ENCODE results near the gene OCA2. TPM values are rescaled to one million over a fixed set of nuclear protein-coding genes. Genes with fewer than 3 reads are reported as not detected.

Gene OCA2
- total RNA-seq, 1 experiment from 2014 or later: 0.13 TPM

GRCh38 chr15:28020644-28021043 lies 78.5 kb downstream of the OCA2 start:
- TF ChIP-seq POLR2AphosphoS5 (IDR thresholded peaks at IDR 0.05; ENCODE audit: low read depth, low read length) (no peak), REST (IDR thresholded peaks at IDR 0.05; ENCODE audit: insufficient read depth in 1 of 2, low read depth in 2 of 2, low read length in 1 of 2) (no peak), SIN3A (IDR thresholded peaks at IDR 0.05; ENCODE audit: borderline replicate concordance, insufficient read depth, low read depth, low read length) (no peak), TCF7L2 (IDR thresholded peaks at IDR 0.05; ENCODE audit: low read depth, low read length) (no peak), CTCF (IDR thresholded peaks at IDR 0.05) (no peak)
- Histone ChIP-seq H3K27me3 (ENCODE audit: control insufficient read depth, insufficient read depth, low read length) (no peaks in the 10 kb centered on the region), H3K27ac (ENCODE audit: low read length) (no peak overlapping the region), H3K9me3 (ENCODE audit: control insufficient read depth, insufficient read depth, low read depth, low read length) (no peaks in the 10 kb centered on the region), H3K4me1 (ENCODE audit: control insufficient read depth, insufficient read depth, low read length) (no peaks in the 10 kb centered on the region), H3K4me3 (ENCODE audit: low read depth in 2 of 2, low read length in 2 of 2) (no peak overlapping the region), H3K36me3 (ENCODE audit: control insufficient read depth, insufficient read depth, low read length) (no peaks in the 10 kb centered on the region)
- DNase-seq (ENCODE audit: low read depth, low spot score) (no peak), ATAC-seq (no peak)
- BruUV-seq (replicated peaks): no TSS peak
- ChIA-PET CTCF (no interaction called here), POLR2A (no interaction called here)
- intact Hi-C loops (cut with micrococcal nuclease; ENCODE audit: unreplicated experiment): no loop called here
- in situ Hi-C loops (cut with HindIII; ENCODE audit: low pct_unique_long_range_greater_than_20kb, low sequenced_read_pairs): no loop called here

GRCh38 chr15:28019594-28020309 lies 79.4 kb downstream of the OCA2 start:
- TF ChIP-seq TCF7L2 (IDR thresholded peaks at IDR 0.05; ENCODE audit: low read depth, low read length): no peak
- no peak for TF ChIP-seq REST (IDR thresholded peaks at IDR 0.05; ENCODE audit: insufficient read depth in 1 of 2, low read depth in 2 of 2, low read length in 1 of 2)
- TF ChIP-seq POLR2AphosphoS5 (IDR thresholded peaks at IDR 0.05; ENCODE audit: low read depth, low read length): no peak
- no peak for TF ChIP-seq SIN3A (IDR thresholded peaks at IDR 0.05; ENCODE audit: borderline replicate concordance, insufficient read depth, low read depth, low read length)
- TF ChIP-seq CTCF (IDR thresholded peaks at IDR 0.05): no peak
- intact Hi-C loops (cut with micrococcal nuclease; ENCODE audit: unreplicated experiment) (no loop called here), in situ Hi-C loops (cut with HindIII; ENCODE audit: low pct_unique_long_range_greater_than_20kb, low sequenced_read_pairs) (no loop called here)
- ChIA-PET POLR2A (no interaction called here), CTCF (no interaction called here)
- Histone ChIP-seq H3K27me3 (ENCODE audit: control insufficient read depth, insufficient read depth, low read length) (no peaks in the 10 kb centered on the region), H3K4me3 (ENCODE audit: low read depth in 2 of 2, low read length in 2 of 2) (no peak overlapping the region), H3K9me3 (ENCODE audit: control insufficient read depth, insufficient read depth, low read depth, low read length) (no peaks in the 10 kb centered on the region), H3K4me1 (ENCODE audit: control insufficient read depth, insufficient read depth, low read length) (no peaks in the 10 kb centered on the region), H3K27ac (ENCODE audit: low read length) (no peak overlapping the region), H3K36me3 (ENCODE audit: control insufficient read depth, insufficient read depth, low read length) (no peaks in the 10 kb centered on the region)
- ATAC-seq: no peak
- BruUV-seq (replicated peaks): no TSS peak
- no peak for DNase-seq (ENCODE audit: low read depth, low spot score)

Measured in Panc1 (cell line).